GM23248 (cell line): Measurements from ENCODE around the gene NPY4R2. TPM values are rescaled to one million over a fixed set of nuclear protein-coding genes. Genes with fewer than 3 reads are reported as not detected.
"Not testable (repeated sequence)": the region's sequence is repeated elsewhere in the genome, so short reads cannot be mapped to it uniquely, and the experiment has no call there.

ENCODE experiments used
- DNase-seq: peaks from one replicate; pipeline ENCODE4 v3.0.0-alpha.2; 2015
- H2AFZ ChIP-seq: fragments of 200-600 bp; sonication (generic); 2 replicates; pipeline ENCODE4 v1.6.1; 2016; ENCODE audit warnings: antibody characterized with exemption
- H3F3A ChIP-seq: fragments of 200-600 bp; sonication (generic); 2 replicates; pipeline ENCODE4 v1.6.1; 2016; ENCODE audit warnings: mild to moderate bottlenecking, antibody characterized with exemption, mixed run types; ENCODE audit not compliant: insufficient read depth
- H3K27ac ChIP-seq: fragments of 200-600 bp; sonication (generic); 2 replicates; pipeline ENCODE4 v1.5.1; 2016; ENCODE audit warnings: mild to moderate bottlenecking
- H3K27me3 ChIP-seq: fragments of 200-600 bp; sonication (generic); replicated peaks from 2 replicates; pipeline ENCODE4 v1.6.1; 2016; ENCODE audit warnings: mild to moderate bottlenecking; ENCODE audit not compliant: insufficient read depth
- H3K36me3 ChIP-seq: fragments of 200-600 bp; sonication (generic); 2 replicates; pipeline ENCODE4 v1.6.1; 2016; ENCODE audit warnings: low read depth, mild to moderate bottlenecking
- H3K4me1 ChIP-seq: fragments of 200-600 bp; sonication (generic); 2 replicates; pipeline ENCODE4 v1.6.1; 2016; ENCODE audit warnings: mild to moderate bottlenecking; ENCODE audit not compliant: insufficient read depth
- H3K4me2 ChIP-seq: fragments of 200-600 bp; sonication (generic); one replicate; pipeline ENCODE4 v1.6.1; 2016; ENCODE audit warnings: mild to moderate bottlenecking; ENCODE audit not compliant: unreplicated experiment
- H3K4me3 ChIP-seq: fragments of 200-600 bp; sonication (generic); 2 replicates; pipeline ENCODE4 v1.5.1; 2016; ENCODE audit warnings: mild to moderate bottlenecking
- H3K79me2 ChIP-seq: fragments of 200-600 bp; sonication (generic); 2 replicates; pipeline ENCODE4 v1.6.1; 2016; ENCODE audit warnings: mild to moderate bottlenecking; ENCODE audit not compliant: insufficient read depth
- H3K9ac ChIP-seq: fragments of 200-600 bp; sonication (generic); 2 replicates; pipeline ENCODE4 v1.6.1; 2016; ENCODE audit warnings: mild to moderate bottlenecking
- H3K9me2 ChIP-seq: fragments of 200-600 bp; sonication (generic); 2 replicates; pipeline ENCODE4 v1.6.1; 2016; ENCODE audit warnings: mixed run types, mild to moderate bottlenecking, moderate library complexity; ENCODE audit not compliant: insufficient read depth
- H3K9me3 ChIP-seq: fragments of 200-600 bp; sonication (generic); one replicate; pipeline ENCODE4 v1.6.1; 2017; ENCODE audit warnings: low read depth
- H4K20me1 ChIP-seq: fragments of 200-600 bp; sonication (generic); 2 replicates; pipeline ENCODE4 v1.6.0; 2016; ENCODE audit not compliant: insufficient read depth
- WGBS, 2 experiments: methylation state at CpG; one replicate each; pipeline ENCODE4 v1.1.6; 2015 to 2017; ENCODE audit warnings: low lambda C conversion rate in 2 of 2, low coverage in 1 of 2; ENCODE audit errors: missing lambda C conversion rate in 2 of 2; 5-methylcytosine and 5-hydroxymethylcytosine counted together
- in situ Hi-C: fragments of 300-500 bp; cut with MboI; formaldehyde crosslinking; loops from 2 replicates; pipeline ENCODE4 v1.15.0; 2020
- polyA plus RNA-seq: library from polyadenylated mRNA; unstranded; fragments of >200 nt; fragmentation: Nextera tagmentation; extraction: Ambion mirVana; gene quantifications from 2 replicates; pipeline ENCODE4 v1.2.1, GENCODE V29; 2016
- total RNA-seq: library from RNA; depleted of rRNA; stranded (reverse); fragments of >200 nt; shearing (Covaris generic); gene quantifications from 2 replicates; pipeline ENCODE4 v1.2.3, GENCODE V29; 2014

Gene NPY4R2
- total and polyA plus RNA-seq, 2 experiments from 2014 or later = not detected

GRCh38 chr10:47957158-47957557 is 38.7 kb downstream of the NPY4R2 start:
- H3K4me2 ChIP-seq, H3K4me1 ChIP-seq, in situ Hi-C loops: not testable (repeated sequence)

GRCh38 chr10:47959677-47960076 is 41.2 kb downstream of the NPY4R2 start:
- WGBS, 2 experiments = 39 to 47% methylated on average over 4 of the region's 5 CpGs
- H3K4me3 ChIP-seq, H3K9me2 ChIP-seq, in situ Hi-C loops, H4K20me1 ChIP-seq, H2AFZ ChIP-seq, DNase-seq, H3K27me3 ChIP-seq, H3K9me3 ChIP-seq, H3K36me3 ChIP-seq, H3K4me2 ChIP-seq, H3K79me2 ChIP-seq, H3K9ac ChIP-seq, H3K27ac ChIP-seq, H3K4me1 ChIP-seq, H3F3A ChIP-seq: not testable (repeated sequence)

More at GRCh38 chr10:47957158-47957557, 38.7 kb downstream of the NPY4R2 start:
- not testable (repeated sequence) for H3K79me2 ChIP-seq, H3K9me2 ChIP-seq, H3K4me3 ChIP-seq, H3F3A ChIP-seq, H3K27ac ChIP-seq, H3K9ac ChIP-seq, H3K27me3 ChIP-seq, H3K9me3 ChIP-seq, DNase-seq, H3K36me3 ChIP-seq, H2AFZ ChIP-seq, H4K20me1 ChIP-seq
- 78 to 80% methylated on average over 8 of the region's 8 CpGs for WGBS, 2 experiments

GRCh38 chr10:47960699-47961098 is 42.2 kb downstream of the NPY4R2 start:
- H2AFZ ChIP-seq, H3K27ac ChIP-seq, DNase-seq, H3K4me2 ChIP-seq, H3K27me3 ChIP-seq, H3K9ac ChIP-seq, H3K4me3 ChIP-seq, H3K4me1 ChIP-seq, H3K79me2 ChIP-seq, H3K9me3 ChIP-seq, H4K20me1 ChIP-seq, H3F3A ChIP-seq, H3K9me2 ChIP-seq, H3K36me3 ChIP-seq, in situ Hi-C loops: not testable (repeated sequence)
- no CpG with 5 or more reads among the region's 2 CpGs for WGBS, 2 experiments

- H3K4me3 ChIP-seq, H3F3A ChIP-seq, H2AFZ ChIP-seq, H3K79me2 ChIP-seq, H3K9ac ChIP-seq, H4K20me1 ChIP-seq, H3K9me2 ChIP-seq, H3K4me1 ChIP-seq, H3K27ac ChIP-seq, H3K27me3 ChIP-seq, H3K4me2 ChIP-seq, H3K36me3 ChIP-seq, H3K9me3 ChIP-seq, DNase-seq, in situ Hi-C loops: not testable (repeated sequence)
- no CpG with 5 or more reads among the region's 5 CpGs for WGBS, 2 experiments
Measured at GRCh38 chr10:47962785-47963184, 44.3 kb downstream of the NPY4R2 start.

GRCh38 chr10:47964280-47965063 is 46.0 kb downstream of the NPY4R2 start:
- H3F3A ChIP-seq, H2AFZ ChIP-seq, H3K4me1 ChIP-seq, H3K9me2 ChIP-seq, in situ Hi-C loops, H4K20me1 ChIP-seq, H3K79me2 ChIP-seq, H3K4me3 ChIP-seq, H3K36me3 ChIP-seq, H3K9me3 ChIP-seq, H3K4me2 ChIP-seq, H3K9ac ChIP-seq, H3K27ac ChIP-seq, DNase-seq, H3K27me3 ChIP-seq: not testable (repeated sequence)
- 9 to 16% methylated on average over 5 of the region's 14 CpGs for WGBS, 2 experiments

GRCh38 chr10:47968988-47969387 is 50.5 kb downstream of the NPY4R2 start:
- H3K4me2 ChIP-seq, DNase-seq, in situ Hi-C loops, H4K20me1 ChIP-seq, H3K79me2 ChIP-seq, H3K36me3 ChIP-seq, H3K4me1 ChIP-seq, H3K9me2 ChIP-seq, H3K9ac ChIP-seq, H3K27ac ChIP-seq, H2AFZ ChIP-seq, H3K4me3 ChIP-seq, H3K9me3 ChIP-seq, H3K27me3 ChIP-seq, H3F3A ChIP-seq: not testable (repeated sequence)
- WGBS, 2 experiments = 78 to 80% methylated on average over 4 to 5 of the region's 6 CpGs

- H3K4me3 ChIP-seq, H3K9me2 ChIP-seq, H3K27ac ChIP-seq, H3K79me2 ChIP-seq, DNase-seq, H3K9me3 ChIP-seq, H3K36me3 ChIP-seq, in situ Hi-C loops, H3K4me2 ChIP-seq, H4K20me1 ChIP-seq, H3K27me3 ChIP-seq, H3K4me1 ChIP-seq, H2AFZ ChIP-seq, H3K9ac ChIP-seq, H3F3A ChIP-seq: not testable (repeated sequence)
- WGBS, 2 experiments = 50 to 55% methylated on average over 3 of the region's 3 CpGs
Measured at GRCh38 chr10:47970047-47970446, 51.6 kb downstream of the NPY4R2 start.

GRCh38 chr10:47971598-47971997 is 53.1 kb downstream of the NPY4R2 start:
- in situ Hi-C loops, H3K4me1 ChIP-seq, H3K4me2 ChIP-seq, H3K9me2 ChIP-seq, H3K27ac ChIP-seq, H3K27me3 ChIP-seq, H3K79me2 ChIP-seq, H3F3A ChIP-seq, DNase-seq, H3K9ac ChIP-seq, H3K9me3 ChIP-seq, H4K20me1 ChIP-seq, H3K4me3 ChIP-seq, H3K36me3 ChIP-seq, H2AFZ ChIP-seq: not testable (repeated sequence)
- WGBS, 2 experiments = no CpG with 5 or more reads among the region's 5 CpGs
